Neuronal stem cell (in vitro differentiated cells): Measurements from ENCODE around the gene KRT81.

ENCODE experiments used
- DNase-seq: peaks from one replicate; pipeline ENCODE4 v3.0.0-alpha.2; 2013; ENCODE audit warnings: low spot score
- H2AFZ ChIP-seq: one replicate; pipeline ENCODE4 v1.6.1; 2013; ENCODE audit warnings: mild to moderate bottlenecking, low read length, inconsistent platforms
- H2AK5ac ChIP-seq: 2 replicates; pipeline ENCODE4 v1.6.1; 2013; ENCODE audit warnings: low read depth, mild to moderate bottlenecking, inconsistent platforms, low read length, moderate library complexity, mixed read lengths
- H2BK120ac ChIP-seq: 2 replicates; pipeline ENCODE4 v1.6.1; 2013; ENCODE audit warnings: low read depth, mild to moderate bottlenecking, inconsistent platforms, low read length, moderate library complexity, mixed read lengths
- H2BK12ac ChIP-seq: one replicate; pipeline ENCODE4 v1.6.1; 2013; ENCODE audit warnings: low read length, inconsistent platforms
- H2BK15ac ChIP-seq: 2 replicates; pipeline ENCODE4 v1.6.1; 2013; ENCODE audit warnings: mild to moderate bottlenecking, low read length, inconsistent platforms, mixed read lengths
- H2BK5ac ChIP-seq: one replicate; pipeline ENCODE4 v1.6.1; 2013; ENCODE audit warnings: inconsistent platforms, mild to moderate bottlenecking, low read length, moderate library complexity
- H3K14ac ChIP-seq: one replicate; pipeline ENCODE4 v1.6.1; 2013; ENCODE audit warnings: low read length, inconsistent platforms
- H3K18ac ChIP-seq: 2 replicates; pipeline ENCODE4 v1.6.1; 2013; ENCODE audit warnings: low read length, inconsistent platforms
- H3K23ac ChIP-seq: 2 replicates; pipeline ENCODE4 v1.6.1; 2013; ENCODE audit warnings: low read depth, mild to moderate bottlenecking, mixed read lengths, low read length, inconsistent platforms; ENCODE audit not compliant: poor library complexity
- H3K27ac ChIP-seq: replicated peaks from 3 replicates; pipeline ENCODE4 v1.5.1; 2013; ENCODE audit warnings: low read length, inconsistent platforms
- H3K27me3 ChIP-seq, 3 experiments: 2 replicates each; pipeline ENCODE4 v1.6.1; 2013; ENCODE audit warnings: low read length in 3 of 3, mild to moderate bottlenecking in 2 of 3, inconsistent platforms in 1 of 3, low read depth in 1 of 3, mixed read lengths in 1 of 3, moderate library complexity in 1 of 3; ENCODE audit not compliant: control insufficient read depth in 3 of 3, insufficient read depth in 3 of 3
- H3K36me3 ChIP-seq, 2 donors: replicated peaks in 1 of 2; 2 replicates each; pipeline ENCODE4 v1.6.1; 2013; ENCODE audit warnings: low read length in 2 of 2; ENCODE audit not compliant: control insufficient read depth in 2 of 2, insufficient read depth in 2 of 2
- H3K4ac ChIP-seq: 2 replicates; pipeline ENCODE4 v1.6.1; 2013; ENCODE audit warnings: inconsistent platforms, mild to moderate bottlenecking, low read length, moderate library complexity
- H3K4me1 ChIP-seq, 2 donors: 1 replicate in 1 of 2; 2 replicates in 1 of 2; pipeline ENCODE4 v1.6.1; 2013; ENCODE audit warnings: low read length in 2 of 2, low read depth in 1 of 2; ENCODE audit not compliant: control insufficient read depth in 2 of 2, insufficient read depth in 1 of 2
- H3K4me2 ChIP-seq: one replicate; pipeline ENCODE4 v1.6.1; 2013; ENCODE audit warnings: mild to moderate bottlenecking, low read length, inconsistent platforms; ENCODE audit not compliant: insufficient read depth, poor library complexity, severe bottlenecking
- H3K4me3 ChIP-seq, 2 donors: 2 replicates each; pipeline ENCODE4 v1.5.1; 2013; ENCODE audit warnings: low read length in 2 of 2, mild to moderate bottlenecking in 2 of 2, inconsistent platforms in 1 of 2, moderate library complexity in 1 of 2
- H3K79me1 ChIP-seq: one replicate; pipeline ENCODE4 v1.6.1; 2013; ENCODE audit warnings: low read depth, mild to moderate bottlenecking, inconsistent platforms, low read length, moderate library complexity
- H3K9ac ChIP-seq: one replicate; pipeline ENCODE4 v1.6.1; 2013; ENCODE audit warnings: mild to moderate bottlenecking, low read depth, low read length, inconsistent platforms; ENCODE audit not compliant: poor library complexity
- H3K9me3 ChIP-seq, 2 donors: replicated peaks in 1 of 2; 2 replicates each; pipeline versions ENCODE3 to v1.6.1; 2013; ENCODE audit warnings: low read length in 2 of 2, mild to moderate bottlenecking in 2 of 2, inconsistent platforms in 1 of 2, low read depth in 1 of 2, mixed read lengths in 1 of 2, moderate library complexity in 1 of 2; ENCODE audit not compliant: control insufficient read depth in 2 of 2, insufficient read depth in 1 of 2
- H4K8ac ChIP-seq: one replicate; pipeline ENCODE4 v1.6.1; 2013; ENCODE audit warnings: low read depth, mild to moderate bottlenecking, inconsistent platforms, low read length, moderate library complexity
- H4K91ac ChIP-seq: one replicate; pipeline ENCODE4 v1.6.1; 2013; ENCODE audit warnings: low read length, low read depth, mild to moderate bottlenecking, inconsistent platforms; ENCODE audit not compliant: poor library complexity
- WGBS, 2 donors: extraction: QIAGEN DNeasy Blood & Tissue Kit; methylation state at CpG; one replicate each; pipeline ENCODE4 v1.1.7; 2013; ENCODE audit warnings: missing lambda C conversion rate in 2 of 2, mixed read lengths in 1 of 2; ENCODE audit not compliant: insufficient read length in 2 of 2, insufficient replicate concordance in 1 of 2; ENCODE audit errors: extremely low coverage in 2 of 2; 5-methylcytosine and 5-hydroxymethylcytosine counted together

Gene KRT81

DNA sequence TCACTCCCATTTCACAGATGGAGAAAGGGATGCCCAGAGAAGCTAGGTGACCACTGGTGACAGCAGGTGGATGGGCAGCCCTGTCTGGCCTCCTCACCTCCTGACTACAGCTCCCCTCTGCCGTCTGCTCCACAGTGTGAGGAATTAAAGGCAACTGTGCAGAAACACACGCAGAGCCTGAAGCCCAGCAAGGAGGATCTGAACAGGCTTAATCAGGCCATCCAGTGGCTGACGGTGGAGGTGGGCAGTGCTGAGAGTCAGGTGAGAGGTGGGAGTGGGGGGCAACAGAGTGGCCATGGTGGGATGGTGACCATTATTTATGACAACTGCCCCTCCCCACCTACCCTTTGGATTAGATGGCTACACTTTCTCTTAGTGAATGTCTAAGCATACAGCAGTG is 15.6 kb downstream of the KRT81 start:
- Histone ChIP-seq H2BK120ac (no peak overlapping the region), H2BK5ac (no peak overlapping the region), H4K91ac (no peak overlapping the region), H2AFZ (no peak overlapping the region), H3K4me1 (peaks cover 3 to 15% of the 10 kb centered on the region in 2 donors), H3K14ac (no peak overlapping the region), H3K4me3 (no peak overlapping the region), H2AK5ac (no peak overlapping the region), H2BK12ac (no peak overlapping the region), H3K9me3 (no peaks in the 10 kb centered on the region), H4K8ac (no peak overlapping the region), H3K4ac (no peak overlapping the region), H3K4me2 (no peak overlapping the region), H3K27ac (no peak overlapping the region), H3K18ac (no peak overlapping the region), H3K23ac (peak overlapping the region; percentile 22), H3K36me3 (no peaks in the 10 kb centered on the region), H3K27me3 (peaks cover 0 to 13% (median 2%) of the 10 kb centered on the region in 3 experiments), H3K9ac (no peak overlapping the region), H3K79me1 (no peaks in the 10 kb centered on the region), H2BK15ac (no peak overlapping the region)
- no CpG with 5 or more reads among the region's 3 CpGs for WGBS, 2 donors
- DNase-seq, result no peak

DNA sequence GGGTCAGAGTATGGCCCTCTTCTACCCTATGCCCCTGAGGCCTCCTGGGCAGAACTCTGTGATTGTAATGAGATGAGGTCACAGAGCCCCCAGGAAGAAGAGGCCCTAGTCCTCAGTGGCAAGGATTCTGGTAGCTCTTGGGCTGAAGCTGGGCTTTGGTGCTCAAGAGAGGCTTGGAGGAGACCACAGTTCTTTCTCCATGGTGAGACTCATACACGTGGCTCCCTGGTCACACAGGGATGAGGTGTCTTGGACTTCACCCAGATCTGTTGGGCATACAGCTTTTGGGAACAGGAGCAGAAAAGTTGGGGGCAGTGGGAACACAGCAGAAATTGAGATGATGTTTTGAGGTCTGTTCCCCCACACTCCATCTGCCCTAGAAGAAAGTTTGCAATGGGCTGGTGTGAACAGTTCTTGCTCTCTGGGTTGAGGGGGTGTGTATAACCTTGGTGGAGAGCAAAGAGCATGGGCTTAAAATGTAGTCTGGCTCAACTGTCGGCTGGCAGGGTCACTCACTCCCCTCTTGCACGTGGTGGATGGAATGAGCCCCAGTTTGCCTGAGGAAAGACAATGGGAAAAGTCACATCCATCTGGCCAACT is 16.7 kb downstream of the KRT81 start, which contains the start of gene KRT86:
Gene KRT86, plus strand, starts transcription at position 125 of the 600 bp plus-strand sequence. CDS start 27,272 bp downstream, outside the sequence.
- H3K4me3 ChIP-seq, result no peak within 1 kb of the TSS
- no peak within 1 kb of the TSS for H4K91ac ChIP-seq
- no peak within 1 kb of the TSS for H3K23ac ChIP-seq
- no peak within 1 kb of the TSS for H3K14ac ChIP-seq
- DNase-seq, result no peak
- no peak within 1 kb of the TSS for H2BK12ac ChIP-seq
- no peaks in the 10 kb centered on the region for H3K9me3 ChIP-seq
- no peak within 1 kb of the TSS for H2AFZ ChIP-seq
- H3K79me1 ChIP-seq, result no peaks in the 10 kb centered on the region
- H2BK5ac ChIP-seq, result peak within 1 kb of the TSS; percentile 56
- no peak within 1 kb of the TSS for H3K9ac ChIP-seq
- H3K4ac ChIP-seq, result no peak within 1 kb of the TSS
- no peak within 1 kb of the TSS for H2BK15ac ChIP-seq
- H3K27me3 ChIP-seq, result peaks cover 0 to 13% (median 2%) of the 10 kb centered on the region in 3 experiments
- no peak within 1 kb of the TSS for H3K27ac ChIP-seq
- H2AK5ac ChIP-seq, result no peak within 1 kb of the TSS
- H3K4me1 ChIP-seq, result peaks cover 3 to 11% of the 10 kb centered on the region in 2 donors
- H2BK120ac ChIP-seq, result no peak within 1 kb of the TSS
- no peak within 1 kb of the TSS for H3K4me2 ChIP-seq
- peak within 1 kb of the TSS; percentile 2 for H3K18ac ChIP-seq
- H3K36me3 ChIP-seq, result no peaks in the 10 kb centered on the region
- no peak within 1 kb of the TSS for H4K8ac ChIP-seq
- no CpG with 5 or more reads among the region's 3 CpGs for WGBS, 2 donors

DNA sequence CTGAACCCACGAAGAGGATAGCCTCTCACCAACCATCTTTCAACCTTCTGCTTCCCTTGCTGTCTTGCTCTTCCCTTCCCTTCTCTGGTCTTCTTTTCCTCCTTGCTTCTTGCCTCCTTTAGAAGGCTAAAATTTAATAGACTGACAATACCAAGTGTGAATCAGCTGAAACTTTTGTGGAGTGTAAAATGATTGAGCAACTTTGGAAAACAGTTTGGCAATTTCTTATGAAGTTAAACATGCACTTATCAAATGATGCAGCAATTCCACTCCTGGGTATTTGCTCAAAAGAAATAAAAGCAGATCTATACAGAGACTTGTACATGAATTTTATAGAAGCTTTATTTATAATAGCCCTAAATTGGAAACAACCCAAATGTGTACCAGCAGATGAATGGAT is 20.2 kb downstream of the KRT81 start:
- Histone ChIP-seq H4K8ac (no peak overlapping the region), H4K91ac (no peak overlapping the region), H3K27ac (no peak overlapping the region), H2BK15ac (no peak overlapping the region), H3K14ac (peak overlapping the region; percentile 92), H3K4ac (no peak overlapping the region), H2AK5ac (no peak overlapping the region), H2BK12ac (peak overlapping the region; percentile 59), H3K36me3 (no peaks in the 10 kb centered on the region), H3K9me3 (no peaks in the 10 kb centered on the region), H2BK120ac (no peak overlapping the region), H3K4me2 (no peak overlapping the region), H3K79me1 (no peaks in the 10 kb centered on the region), H2AFZ (no peak overlapping the region), H3K4me3 (no peak overlapping the region), H3K4me1 (no peaks in the 10 kb centered on the region), H3K23ac (no peak overlapping the region), H3K18ac (no peak overlapping the region), H3K9ac (no peak overlapping the region), H3K27me3 (peaks cover 0 to 4% (median 2%) of the 10 kb centered on the region in 3 experiments), H2BK5ac (no peak overlapping the region)
- no CpG with 5 or more reads among the region's 1 CpG for WGBS, 2 donors
- no peak for DNase-seq

DNA sequence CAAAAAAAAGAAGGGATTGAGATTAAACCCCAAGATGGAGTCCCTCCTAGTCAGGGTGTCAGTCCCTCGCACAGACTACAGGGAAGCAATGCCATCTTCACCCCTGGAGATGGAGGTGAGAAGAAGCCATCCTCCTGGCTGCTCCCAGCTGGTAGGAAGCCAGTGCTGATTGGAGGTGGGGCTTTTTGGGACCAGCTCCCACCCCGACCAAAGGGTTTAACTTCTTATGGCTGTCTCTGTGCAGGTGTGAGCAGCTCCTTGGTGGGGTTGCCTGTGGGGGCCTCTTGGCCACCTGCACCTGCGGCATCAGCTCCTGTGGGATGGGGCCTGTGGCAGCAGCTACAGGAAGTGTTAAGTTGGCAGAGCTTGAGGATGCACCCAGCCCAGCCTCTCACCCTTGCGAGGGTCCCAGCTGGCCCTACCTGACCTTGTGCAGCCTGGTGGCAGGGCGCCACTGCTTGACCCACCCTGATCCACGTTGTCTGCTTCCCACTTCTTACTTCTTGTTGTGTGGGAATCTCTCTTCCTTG is 20.7 kb downstream of the KRT81 start:
- WGBS, 2 donors, result no CpG with 5 or more reads among the region's 6 CpGs
- peaks cover 0 to 4% (median 2%) of the 10 kb centered on the region in 3 experiments for H3K27me3 ChIP-seq
- H2AK5ac ChIP-seq, result peak overlapping the region; percentile 42
- H3K27ac ChIP-seq, result no peak overlapping the region
- no peak overlapping the region for H4K91ac ChIP-seq
- no peaks in the 10 kb centered on the region for H3K9me3 ChIP-seq
- no peaks in the 10 kb centered on the region for H3K79me1 ChIP-seq
- H2AFZ ChIP-seq, result no peak overlapping the region
- no peak overlapping the region for H2BK120ac ChIP-seq
- H3K14ac ChIP-seq, result peak overlapping the region; percentile 92
- H3K4me2 ChIP-seq, result no peak overlapping the region
- H2BK15ac ChIP-seq, result no peak overlapping the region
- no peak for DNase-seq
- H2BK12ac ChIP-seq, result peak overlapping the region; percentile 59
- H4K8ac ChIP-seq, result no peak overlapping the region
- no peak overlapping the region for H3K9ac ChIP-seq
- no peak overlapping the region for H3K23ac ChIP-seq
- H3K36me3 ChIP-seq, result no peaks in the 10 kb centered on the region
- H3K18ac ChIP-seq, result peak overlapping the region; percentile 36
- no peak overlapping the region for H2BK5ac ChIP-seq
- no peaks in the 10 kb centered on the region for H3K4me1 ChIP-seq
- H3K4me3 ChIP-seq, result no peak overlapping the region
- no peak overlapping the region for H3K4ac ChIP-seq
